H4 (cell line): ENCODE data around the gene SUN1. TPM values are rescaled to one million over a fixed set of nuclear protein-coding genes. Genes with fewer than 3 reads are reported as not detected.

Source experiments
- DNase-seq: peaks from one replicate; pipeline ENCODE4 v3.0.0-alpha.2; 2015; ENCODE audit warnings: low spot score
- total RNA-seq: library from RNA; depleted of rRNA; stranded (reverse); fragments of >200 nt; shearing (Covaris generic); gene quantifications from 2 replicates; pipeline ENCODE4 v1.2.3, GENCODE V29; 2014

The SUN1 gene
- total RNA-seq, 1 experiment from 2014 or later: 157 TPM

GRCh38 chr7:906776-907157 lies 74.5 kb downstream of the SUN1 start:
- no peak for DNase-seq

GRCh38 chr7:907158-907980 lies 75.1 kb downstream of the SUN1 start:
- DNase-seq: no peak

- DNase-seq: no peak
Measured at GRCh38 chr7:908159-908581, 75.9 kb downstream of the SUN1 start.

GRCh38 chr7:908591-909357 lies 76.5 kb downstream of the SUN1 start:
- peak; percentile 79 for DNase-seq

- no peak for DNase-seq
Measured at GRCh38 chr7:909358-910329, 77.4 kb downstream of the SUN1 start.

GRCh38 chr7:910441-910861 lies 78.2 kb downstream of the SUN1 start:
- no peak for DNase-seq

GRCh38 chr7:910931-911431 lies 78.7 kb downstream of the SUN1 start:
- no peak for DNase-seq

- no peak for DNase-seq
Measured at GRCh38 chr7:911791-912480, 79.7 kb downstream of the SUN1 start.

GRCh38 chr7:913736-914520 lies 81.7 kb downstream of the SUN1 start:
- peak; percentile 76 for DNase-seq

- DNase-seq: no peak
Measured at GRCh38 chr7:914521-915194, 82.4 kb downstream of the SUN1 start.

GRCh38 chr7:915291-916218 lies 83.3 kb downstream of the SUN1 start:
- no peak for DNase-seq

- no peak for DNase-seq
Measured at GRCh38 chr7:916291-916941, 84.1 kb downstream of the SUN1 start.

GRCh38 chr7:917255-918117 lies 85.2 kb downstream of the SUN1 start:
- no peak for DNase-seq

- DNase-seq: no peak
Measured at GRCh38 chr7:918118-918425, 85.8 kb downstream of the SUN1 start.

- DNase-seq: no peak
Measured at GRCh38 chr7:918441-919113, 86.3 kb downstream of the SUN1 start.

- no peak for DNase-seq
Measured at GRCh38 chr7:919114-919442, 86.8 kb downstream of the SUN1 start.

GRCh38 chr7:919924-920341 lies 87.7 kb downstream of the SUN1 start:
- DNase-seq: no peak
